Bronchial epithelial cell (primary cell): ENCODE data around the gene PIK3R5. TPM values are rescaled to one million over a fixed set of nuclear protein-coding genes. Genes with fewer than 3 reads are reported as not detected.

Source experiments
- DNase-seq: peaks from one replicate; pipeline ENCODE4 v3.0.0-alpha.2; 2010; ENCODE audit warnings: low read depth
- FAIRE-seq: peaks from 2 replicates; lab custom pipeline; 2011; peaks lifted over from hg19 to GRCh38; lab: Jason Lieb, UNC
- H3K27me3 ChIP-seq: 2 replicates; pipeline ENCODE4 v1.5.1; 2011; ENCODE audit warnings: low read length; ENCODE audit not compliant: control insufficient read depth, insufficient read depth
- H3K36me3 ChIP-seq: 2 replicates; pipeline ENCODE4 v1.5.1; 2011; ENCODE audit warnings: low read length; ENCODE audit not compliant: control insufficient read depth, insufficient read depth
- H3K4me3 ChIP-seq: 2 replicates; pipeline ENCODE4 v1.5.1; 2011; ENCODE audit warnings: mild to moderate bottlenecking, low read depth, low read length, control low read depth
- CTCF ChIP-seq: IDR thresholded peaks from 2 replicates; pipeline ENCODE4 v1.5.1; 2011; ENCODE audit warnings: mild to moderate bottlenecking, moderate library complexity, low read length, control low read depth, inconsistent platforms; ENCODE audit not compliant: insufficient read depth, severe bottlenecking
- total RNA-seq: library from RNA; depleted of rRNA; stranded (reverse); fragments of >200 nt; gene quantifications from 2 replicates; pipeline ENCODE4 v1.2.1, GENCODE V29; 2014

Gene PIK3R5
- total RNA-seq, 1 donor from 2014 or later = not detected

- H3K36me3 ChIP-seq = no peaks in the 10 kb centered on the region
- peaks cover 2% of the 10 kb centered on the region for H3K27me3 ChIP-seq
- no peak for DNase-seq
- H3K4me3 ChIP-seq = no peak overlapping the region
- no peak for FAIRE-seq
- TF ChIP-seq CTCF = no peak
Measured at GRCh38 chr17:8875436-8875835, 90.1 kb downstream of the PIK3R5 start.

- Histone ChIP-seq H3K4me3 (no peak overlapping the region), H3K36me3 (no peaks in the 10 kb centered on the region), H3K27me3 (peaks cover 2% of the 10 kb centered on the region)
- TF ChIP-seq CTCF = no peak
- FAIRE-seq = no peak
- no peak for DNase-seq
Measured at GRCh38 chr17:8873801-8874715, 91.4 kb downstream of the PIK3R5 start.

GRCh38 chr17:8872705-8873435 is 92.6 kb downstream of the PIK3R5 start:
- H3K36me3 ChIP-seq = no peaks in the 10 kb centered on the region
- peaks cover 2% of the 10 kb centered on the region for H3K27me3 ChIP-seq
- no peak for FAIRE-seq
- TF ChIP-seq CTCF = no peak
- no peak overlapping the region for H3K4me3 ChIP-seq
- DNase-seq = no peak

- DNase-seq = no peak
- FAIRE-seq = no peak
- no peak for TF ChIP-seq CTCF
- H3K4me3 ChIP-seq = no peak overlapping the region
- H3K36me3 ChIP-seq = no peaks in the 10 kb centered on the region
- H3K27me3 ChIP-seq = peaks cover 2% of the 10 kb centered on the region
Measured at GRCh38 chr17:8872036-8872704, 93.3 kb downstream of the PIK3R5 start.

GRCh38 chr17:8871081-8871581 is 94.4 kb downstream of the PIK3R5 start:
- Histone ChIP-seq H3K4me3 (no peak overlapping the region), H3K27me3 (peaks cover 2% of the 10 kb centered on the region), H3K36me3 (no peaks in the 10 kb centered on the region)
- no peak for TF ChIP-seq CTCF
- DNase-seq (no peak), FAIRE-seq (peak; percentile 77)
